GM12865 (cell line): ENCODE data around the gene DNAH17.

Experiments
- DNase-seq: peaks from one replicate; pipeline ENCODE4 v3.0.0; 2010; ENCODE audit warnings: low read depth
- H3K4me3 ChIP-seq: 2 replicates; pipeline ENCODE4 v1.5.1; 2011; ENCODE audit warnings: mild to moderate bottlenecking, low read depth, low read length, control low read depth
- TF ChIP-seq, protein P1 (sequence below): IDR thresholded peaks from 2 replicates; pipeline ENCODE4 v1.5.1; 2011; ENCODE audit warnings: low read length, control low read depth, low read depth, inconsistent platforms; ENCODE audit not compliant: insufficient read depth; ENCODE audit errors: missing control alignments

Gene DNAH17

DNA sequence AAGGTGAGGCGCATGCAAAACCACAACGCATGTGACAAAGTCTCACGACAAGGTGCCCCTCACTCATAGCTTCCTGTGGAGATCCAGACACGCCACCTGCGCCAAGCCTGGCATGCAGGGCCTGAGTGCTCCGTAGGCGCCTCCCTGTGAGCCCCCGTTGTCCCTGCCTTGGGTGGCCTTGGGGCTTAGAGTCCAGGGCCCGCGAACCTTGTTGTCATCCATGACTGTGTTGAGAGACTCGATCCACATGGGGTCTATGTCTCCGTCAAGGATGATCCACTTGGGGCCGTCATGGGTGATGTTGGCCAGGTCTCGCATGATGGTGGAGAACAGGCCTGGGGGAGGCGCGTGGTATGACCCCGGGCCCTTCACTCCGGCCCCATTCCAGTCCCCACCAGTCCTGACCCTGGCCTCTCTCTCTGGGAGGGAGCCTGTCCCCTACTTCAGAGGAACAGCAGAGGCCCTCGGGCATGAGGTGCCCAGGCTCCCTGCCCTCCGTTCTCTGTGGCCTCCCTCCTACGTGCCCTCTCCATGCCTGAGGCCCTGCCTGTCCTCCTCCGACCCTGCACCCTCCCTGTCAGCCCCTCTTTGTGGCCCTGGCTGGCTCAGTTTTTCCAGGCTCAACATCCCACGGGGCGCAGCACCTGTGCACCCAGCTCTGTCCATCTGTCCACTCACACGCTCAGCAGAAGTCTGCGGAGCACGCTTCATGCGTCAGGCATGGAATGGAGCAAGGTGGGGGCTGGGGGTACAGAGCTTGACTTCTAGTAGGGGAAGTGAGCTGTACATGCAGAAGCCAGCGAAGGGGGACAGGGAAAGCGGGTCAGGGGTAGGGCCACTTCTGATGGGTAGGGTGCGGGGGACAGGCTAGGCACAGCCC lies 85.7 kb downstream of the DNAH17 start:
- DNase-seq: no peak
- TF ChIP-seq, protein P1, sequence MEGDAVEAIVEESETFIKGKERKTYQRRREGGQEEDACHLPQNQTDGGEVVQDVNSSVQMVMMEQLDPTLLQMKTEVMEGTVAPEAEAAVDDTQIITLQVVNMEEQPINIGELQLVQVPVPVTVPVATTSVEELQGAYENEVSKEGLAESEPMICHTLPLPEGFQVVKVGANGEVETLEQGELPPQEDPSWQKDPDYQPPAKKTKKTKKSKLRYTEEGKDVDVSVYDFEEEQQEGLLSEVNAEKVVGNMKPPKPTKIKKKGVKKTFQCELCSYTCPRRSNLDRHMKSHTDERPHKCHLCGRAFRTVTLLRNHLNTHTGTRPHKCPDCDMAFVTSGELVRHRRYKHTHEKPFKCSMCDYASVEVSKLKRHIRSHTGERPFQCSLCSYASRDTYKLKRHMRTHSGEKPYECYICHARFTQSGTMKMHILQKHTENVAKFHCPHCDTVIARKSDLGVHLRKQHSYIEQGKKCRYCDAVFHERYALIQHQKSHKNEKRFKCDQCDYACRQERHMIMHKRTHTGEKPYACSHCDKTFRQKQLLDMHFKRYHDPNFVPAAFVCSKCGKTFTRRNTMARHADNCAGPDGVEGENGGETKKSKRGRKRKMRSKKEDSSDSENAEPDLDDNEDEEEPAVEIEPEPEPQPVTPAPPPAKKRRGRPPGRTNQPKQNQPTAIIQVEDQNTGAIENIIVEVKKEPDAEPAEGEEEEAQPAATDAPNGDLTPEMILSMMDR: no peak
- no peak overlapping the region for H3K4me3 ChIP-seq

- DNase-seq: no peak
- no peak overlapping the region for H3K4me3 ChIP-seq
- TF ChIP-seq, protein P1: no peak
These were observed 86.5 kb downstream of the DNAH17 start for GRCh38 chr17:78490673-78491072.

GRCh38 chr17:78490156-78490555 lies 87.0 kb downstream of the DNAH17 start:
- H3K4me3 ChIP-seq: no peak overlapping the region
- TF ChIP-seq, protein P1: no peak
- DNase-seq: no peak

GRCh38 chr17:78488867-78489634 lies 88.1 kb downstream of the DNAH17 start:
- no peak for DNase-seq
- TF ChIP-seq, protein P1: no peak
- no peak overlapping the region for H3K4me3 ChIP-seq

DNA sequence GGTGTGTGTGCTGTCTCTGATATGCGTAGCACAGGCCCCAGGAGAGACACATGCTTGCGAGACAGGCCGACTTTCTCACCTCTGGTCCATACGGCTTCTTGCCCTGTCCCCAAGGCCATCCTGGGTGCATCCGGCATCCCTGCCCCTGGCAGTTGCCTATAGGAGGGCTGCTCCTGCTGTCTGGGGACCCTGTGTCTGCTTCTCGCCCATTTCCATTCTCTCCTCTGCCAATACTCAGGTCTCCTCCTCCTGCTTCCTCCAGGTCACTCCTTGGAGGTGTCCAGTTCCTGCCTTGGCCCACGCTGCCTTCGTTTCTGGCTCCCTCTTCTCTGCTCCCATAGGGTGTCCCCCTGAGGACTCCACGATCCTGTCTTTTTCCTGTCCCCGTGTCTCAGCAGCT lies 89.0 kb downstream of the DNAH17 start:
- TF ChIP-seq, protein P1: no peak
- DNase-seq: no peak
- H3K4me3 ChIP-seq: no peak overlapping the region

DNA sequence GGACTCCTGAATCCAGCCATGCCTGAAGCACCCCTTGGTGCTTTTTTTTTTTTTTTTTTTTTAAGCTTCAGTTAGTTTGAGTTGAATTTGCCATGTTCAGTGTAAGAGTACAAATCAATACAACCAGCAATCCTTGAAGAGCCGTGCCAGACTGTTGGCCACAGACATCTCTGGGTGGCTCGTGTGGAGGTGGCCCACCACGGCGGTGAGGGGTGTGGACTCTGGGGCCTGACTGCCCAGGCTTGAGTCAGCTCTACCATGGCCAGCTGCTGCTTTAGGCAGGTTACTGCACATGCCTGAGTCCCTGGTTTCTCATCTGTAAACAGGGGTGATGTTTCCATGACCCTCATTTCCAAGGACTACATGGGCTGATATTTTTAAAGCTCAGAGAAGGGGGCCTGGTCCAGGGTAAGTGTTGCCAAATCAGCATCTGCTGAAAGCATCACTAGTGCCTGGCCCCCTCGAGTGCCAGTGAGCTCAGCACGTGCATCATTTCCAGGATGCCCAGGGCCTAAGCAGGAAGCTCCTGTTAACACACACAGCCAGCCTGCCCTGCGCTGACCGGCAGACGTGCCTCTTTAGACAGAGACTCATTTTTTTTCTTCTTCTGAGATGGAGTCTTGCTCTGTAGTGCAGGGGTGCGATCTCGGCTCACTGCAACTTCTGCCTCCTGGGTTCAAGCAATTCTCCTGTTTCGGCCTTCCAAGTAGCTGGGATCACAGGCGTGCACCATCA lies 90.1 kb downstream of the DNAH17 start:
- TF ChIP-seq, protein P1: no peak
- DNase-seq: no peak
- H3K4me3 ChIP-seq: no peak overlapping the region
